PC-9 (cell line): Measurements from ENCODE around the gene GAS7.

ENCODE experiments used
- CTCF ChIP-seq: fragments of 200-600 bp; sonication (generic); conservative IDR thresholded peaks from 2 replicates; pipeline ENCODE4 v1.6.1; 2017; ENCODE audit warnings: mixed run types, antibody characterized with exemption, mild to moderate bottlenecking, moderate library complexity
- EZH2 ChIP-seq: fragments of 200-600 bp; sonication (generic); IDR thresholded peaks from 2 replicates; pipeline ENCODE4 v1.8.0; 2017; ENCODE audit warnings: antibody characterized with exemption, low read depth

GRCh38 chr17:9981344-9981915 is 217.0 kb downstream of the GAS7 start:
- no peak for TF ChIP-seq EZH2
- no peak for TF ChIP-seq CTCF
